HG03342 (cell line): ENCODE measurements around the gene MEIS2.

Source experiments
- ATAC-seq: cut with Tn5 transposase; IDR thresholded peaks from one replicate; pipeline ENCODE4 v1.9.1; 2021; ENCODE audit warnings: mild to moderate bottlenecking, moderate library complexity; ENCODE audit not compliant: unreplicated experiment

The MEIS2 gene

GRCh38 chr15:37077623-37078351 is 22.6 kb downstream of the MEIS2 start:
- ATAC-seq = no peak

GRCh38 chr15:37076543-37076942 is 23.8 kb downstream of the MEIS2 start:
- ATAC-seq = no peak

GRCh38 chr15:37075777-37076176 is 24.6 kb downstream of the MEIS2 start:
- ATAC-seq = no peak

GRCh38 chr15:37072181-37072580 is 28.2 kb downstream of the MEIS2 start:
- no peak for ATAC-seq

GRCh38 chr15:37071134-37071533 is 29.2 kb downstream of the MEIS2 start:
- no peak for ATAC-seq

- no peak for ATAC-seq
These were observed 29.7 kb downstream of the MEIS2 start for GRCh38 chr15:37070686-37071085.

- no peak for ATAC-seq
These were observed 38.4 kb downstream of the MEIS2 start for GRCh38 chr15:37061996-37062395.

- ATAC-seq = no peak
These were observed 41.3 kb downstream of the MEIS2 start for GRCh38 chr15:37059086-37059485.

- no peak for ATAC-seq
These were observed 41.9 kb downstream of the MEIS2 start for GRCh38 chr15:37058316-37058985.

- no peak for ATAC-seq
These were observed 42.5 kb downstream of the MEIS2 start for GRCh38 chr15:37057831-37058230.

GRCh38 chr15:37057256-37057655 is 43.1 kb downstream of the MEIS2 start:
- ATAC-seq = no peak

- no peak for ATAC-seq
These were observed 43.9 kb downstream of the MEIS2 start for GRCh38 chr15:37056177-37057121.

GRCh38 chr15:37055481-37055880 is 44.9 kb downstream of the MEIS2 start:
- no peak for ATAC-seq

- no peak for ATAC-seq
These were observed 46.0 kb downstream of the MEIS2 start for GRCh38 chr15:37054336-37054735.

GRCh38 chr15:37053166-37053565 is 47.2 kb downstream of the MEIS2 start:
- ATAC-seq = no peak

- no peak for ATAC-seq
These were observed 50.0 kb downstream of the MEIS2 start for GRCh38 chr15:37050345-37050744.

- ATAC-seq = no peak
These were observed 53.3 kb downstream of the MEIS2 start for GRCh38 chr15:37046876-37047614.

- no peak for ATAC-seq
These were observed 54.2 kb downstream of the MEIS2 start for GRCh38 chr15:37045859-37046740.

GRCh38 chr15:37044915-37045648 is 55.3 kb downstream of the MEIS2 start:
- ATAC-seq = no peak
